ENCODE results near the gene CADM4. TPM values are rescaled to one million over a fixed set of nuclear protein-coding genes. Genes with fewer than 3 reads are reported as not detected.
A peak's percentile ranks its signal among the peaks of the same experiment; 100 is the strongest.

Gene CADM4
- polyA plus RNA-seq, 1 donor (not counting 4 experiments of a cell fraction or from before 2014, with no cell fraction given) = 4.3 TPM

DNA sequence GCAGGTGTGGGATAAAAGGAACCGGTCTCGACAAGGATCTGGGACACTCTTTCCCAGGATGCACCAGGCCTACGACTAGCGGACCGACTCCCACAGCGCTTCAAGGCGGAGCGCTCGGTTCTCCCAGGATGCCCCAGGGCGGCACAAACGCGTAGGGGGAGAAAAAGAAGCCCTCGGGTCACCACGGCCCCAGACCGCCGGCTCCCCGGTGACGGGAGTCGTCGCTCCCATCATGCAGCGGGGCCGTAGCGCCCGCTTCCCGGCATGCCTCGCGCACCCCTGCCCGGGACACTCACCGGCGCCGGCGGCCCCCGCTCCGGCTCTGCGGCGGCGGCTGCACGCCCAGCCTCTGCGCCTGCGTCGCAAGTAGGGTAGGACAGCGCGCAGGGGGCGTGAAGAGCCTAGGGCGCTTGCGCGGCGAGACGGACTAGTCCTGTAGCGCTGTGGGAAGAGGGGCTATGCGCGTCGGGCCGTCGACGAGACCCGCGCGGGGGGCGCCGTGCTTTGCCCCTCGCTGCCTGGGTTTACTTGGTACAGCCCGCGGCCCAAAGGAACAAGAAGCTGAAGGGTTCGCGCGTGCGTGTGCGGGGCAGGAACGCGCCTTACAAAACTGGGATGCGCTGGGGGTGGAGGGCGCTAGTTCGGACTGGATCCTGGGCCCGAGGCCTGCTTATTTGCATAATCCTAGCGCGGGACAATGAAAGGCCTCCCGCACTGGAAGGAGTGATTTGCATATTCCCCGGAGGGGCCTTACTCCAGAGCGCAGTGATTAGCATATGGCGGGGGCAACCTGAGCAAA is 20.2 kb downstream of the CADM4 start, which contains the start of gene ZNF428:
Gene ZNF428, minus strand, starts transcription at position 368 of the 799 bp plus-strand sequence. CDS start 5,325 bp downstream, outside the sequence.
- peak; percentile 84 for FAIRE-seq
- H2AFZ ChIP-seq (ENCODE audit: control insufficient read depth, low read length) = peak within 1 kb of the TSS; percentile 67
- H3K9me1 ChIP-seq (ENCODE audit: control insufficient read depth, extremely low read depth, insufficient read depth, low read length) = no peaks in the 10 kb centered on the region
- H3K9me3 ChIP-seq (ENCODE audit: control insufficient read depth, low read depth, low read length) = no peaks in the 10 kb centered on the region
- H4K20me1 ChIP-seq (ENCODE audit: control insufficient read depth, extremely low read depth, insufficient read depth, low read length) = no peaks in the 10 kb centered on the region
- H3K79me2 ChIP-seq (ENCODE audit: control insufficient read depth, insufficient read depth, low read length) = peaks cover 15% of the 10 kb centered on the region
- DNase-seq (ENCODE audit: low read depth, low spot score) = peak; percentile 56
- H3K9ac ChIP-seq (ENCODE audit: control insufficient read depth, extremely low read depth, insufficient read depth, low read length) = peak within 1 kb of the TSS; percentile 67
- peak within 1 kb of the TSS; percentile 54 to 69 (median 54) for H3K4me3 ChIP-seq (ENCODE audit: control insufficient read depth in 2 of 3, extremely low read depth in 1 of 3, insufficient read depth in 2 of 3, low read depth in 1 of 3, low read length in 3 of 3)
- peaks cover 0 to 2% of the 10 kb centered on the region in 2 experiments for H3K36me3 ChIP-seq (ENCODE audit: control insufficient read depth in 2 of 2, extremely low read depth in 1 of 2, insufficient read depth in 2 of 2, low read length in 2 of 2)
- H3K4me2 ChIP-seq (ENCODE audit: control insufficient read depth, extremely low read depth, insufficient read depth, low read depth, low read length) = peak within 1 kb of the TSS; percentile 86
- dilution Hi-C loops (cut with MboI; ENCODE audit: extremely low pct_ligation_motif_present, low sequenced_read_pairs) = no loop called here
- H3K27me3 ChIP-seq (ENCODE audit: control insufficient read depth, extremely low read depth, insufficient read depth, low read length) = no peaks in the 10 kb centered on the region
- H3K27ac ChIP-seq (ENCODE audit: control insufficient read depth, insufficient read depth, low read length) = peak within 1 kb of the TSS; percentile 63
- H3K4me1 ChIP-seq (ENCODE audit: control insufficient read depth, extremely low read depth, insufficient read depth, low read length) = peaks cover 16% of the 10 kb centered on the region
- TF ChIP-seq EZH2 (IDR thresholded peaks at IDR 0.05; ENCODE audit: low read length) = no peak
- TF ChIP-seq, protein P1, sequence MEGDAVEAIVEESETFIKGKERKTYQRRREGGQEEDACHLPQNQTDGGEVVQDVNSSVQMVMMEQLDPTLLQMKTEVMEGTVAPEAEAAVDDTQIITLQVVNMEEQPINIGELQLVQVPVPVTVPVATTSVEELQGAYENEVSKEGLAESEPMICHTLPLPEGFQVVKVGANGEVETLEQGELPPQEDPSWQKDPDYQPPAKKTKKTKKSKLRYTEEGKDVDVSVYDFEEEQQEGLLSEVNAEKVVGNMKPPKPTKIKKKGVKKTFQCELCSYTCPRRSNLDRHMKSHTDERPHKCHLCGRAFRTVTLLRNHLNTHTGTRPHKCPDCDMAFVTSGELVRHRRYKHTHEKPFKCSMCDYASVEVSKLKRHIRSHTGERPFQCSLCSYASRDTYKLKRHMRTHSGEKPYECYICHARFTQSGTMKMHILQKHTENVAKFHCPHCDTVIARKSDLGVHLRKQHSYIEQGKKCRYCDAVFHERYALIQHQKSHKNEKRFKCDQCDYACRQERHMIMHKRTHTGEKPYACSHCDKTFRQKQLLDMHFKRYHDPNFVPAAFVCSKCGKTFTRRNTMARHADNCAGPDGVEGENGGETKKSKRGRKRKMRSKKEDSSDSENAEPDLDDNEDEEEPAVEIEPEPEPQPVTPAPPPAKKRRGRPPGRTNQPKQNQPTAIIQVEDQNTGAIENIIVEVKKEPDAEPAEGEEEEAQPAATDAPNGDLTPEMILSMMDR (optimal IDR thresholded peaks at IDR 0.05 in 1 of 3, IDR thresholded peaks at IDR 0.05 in 1 of 3, conservative IDR thresholded peaks at IDR 0.05 in 1 of 3; ENCODE audit: extremely low read depth in 1 of 3, insufficient read depth in 2 of 3, low read length in 3 of 3) = peak in 1 of 3 experiments; percentile 3

DNA sequence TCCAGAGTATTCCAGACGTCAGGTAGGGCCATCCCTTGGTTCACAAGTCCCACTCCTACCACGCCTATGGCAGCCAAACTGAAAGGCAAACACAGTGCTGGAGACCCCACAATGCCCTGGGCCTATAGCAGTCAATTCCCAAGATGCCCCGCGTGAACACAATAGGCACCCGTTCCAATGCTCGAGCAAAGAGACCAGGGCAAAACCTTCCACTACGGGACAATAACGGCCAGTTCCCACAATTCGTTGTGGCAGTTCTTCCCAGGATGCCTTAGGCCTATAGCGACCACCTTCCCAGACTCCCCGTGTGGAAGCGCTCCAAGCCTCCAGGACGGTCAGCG is 20.8 kb downstream of the CADM4 start:
- Histone ChIP-seq H3K4me3 (ENCODE audit: control insufficient read depth in 2 of 3, extremely low read depth in 1 of 3, insufficient read depth in 2 of 3, low read depth in 1 of 3, low read length in 3 of 3) (peak overlapping the region; percentile 54 to 69 (median 54)), H3K4me2 (ENCODE audit: control insufficient read depth, extremely low read depth, insufficient read depth, low read depth, low read length) (peak overlapping the region; percentile 86), H3K36me3 (ENCODE audit: control insufficient read depth in 2 of 2, extremely low read depth in 1 of 2, insufficient read depth in 2 of 2, low read length in 2 of 2) (peaks cover 0 to 4% of the 10 kb centered on the region in 2 experiments), H3K9ac (ENCODE audit: control insufficient read depth, extremely low read depth, insufficient read depth, low read length) (peak overlapping the region; percentile 67), H3K9me1 (ENCODE audit: control insufficient read depth, extremely low read depth, insufficient read depth, low read length) (no peaks in the 10 kb centered on the region), H3K27ac (ENCODE audit: control insufficient read depth, insufficient read depth, low read length) (peak overlapping the region; percentile 63), H4K20me1 (ENCODE audit: control insufficient read depth, extremely low read depth, insufficient read depth, low read length) (no peaks in the 10 kb centered on the region), H3K27me3 (ENCODE audit: control insufficient read depth, extremely low read depth, insufficient read depth, low read length) (no peaks in the 10 kb centered on the region), H3K79me2 (ENCODE audit: control insufficient read depth, insufficient read depth, low read length) (peaks cover 15% of the 10 kb centered on the region), H2AFZ (ENCODE audit: control insufficient read depth, low read length) (peak overlapping the region; percentile 67), H3K4me1 (ENCODE audit: control insufficient read depth, extremely low read depth, insufficient read depth, low read length) (peaks cover 16% of the 10 kb centered on the region), H3K9me3 (ENCODE audit: control insufficient read depth, low read depth, low read length) (no peaks in the 10 kb centered on the region)
- DNase-seq (ENCODE audit: low read depth, low spot score) (no peak), FAIRE-seq (peak; percentile 34)
- dilution Hi-C loops (cut with MboI; ENCODE audit: extremely low pct_ligation_motif_present, low sequenced_read_pairs) = no loop called here
- TF ChIP-seq EZH2 (IDR thresholded peaks at IDR 0.05; ENCODE audit: low read length) = no peak
- TF ChIP-seq, protein P1 (optimal IDR thresholded peaks at IDR 0.05 in 1 of 3, IDR thresholded peaks at IDR 0.05 in 1 of 3, conservative IDR thresholded peaks at IDR 0.05 in 1 of 3; ENCODE audit: extremely low read depth in 1 of 3, insufficient read depth in 2 of 3, low read length in 3 of 3) = no peak

Measured in keratinocyte (primary cell).